PFSK-1 (cell line): Measurements from ENCODE around the gene LCAT.

Experiments
- FOXP2 ChIP-seq: optimal IDR thresholded peaks from 2 replicates; pipeline ENCODE3; 2011; ENCODE audit warnings: borderline replicate concordance, control low read depth, inconsistent platforms; ENCODE audit not compliant: insufficient read depth; ENCODE audit errors: extremely low read length, extremely low read depth
- POLR2AphosphoS5 ChIP-seq: IDR thresholded peaks from 2 replicates; pipeline ENCODE4 v1.6.1; 2012; ENCODE audit warnings: low read depth, mild to moderate bottlenecking, control low read depth, low read length, moderate library complexity
- SIN3A ChIP-seq: IDR thresholded peaks from 2 replicates; pipeline ENCODE4 v1.6.1; 2012; ENCODE audit warnings: mild to moderate bottlenecking, low read length, moderate library complexity, borderline replicate concordance; ENCODE audit not compliant: insufficient read depth
- TAF1 ChIP-seq: IDR thresholded peaks from 2 replicates; pipeline ENCODE4 v1.6.1; 2012; ENCODE audit warnings: low read length, control low read depth, borderline replicate concordance; ENCODE audit not compliant: insufficient read depth
- TF ChIP-seq, protein P1 (sequence below), 2 experiments: IDR thresholded peaks; 2 replicates each; pipeline versions ENCODE4 v1.6.1 to v1.8.0; 2011 to 2012; ENCODE audit warnings: low read depth in 2 of 2, low read length in 2 of 2, control low read depth in 1 of 2, inconsistent platforms in 1 of 2, mild to moderate bottlenecking in 1 of 2, moderate library complexity in 1 of 2; ENCODE audit not compliant: insufficient read depth in 1 of 2

Gene LCAT

DNA sequence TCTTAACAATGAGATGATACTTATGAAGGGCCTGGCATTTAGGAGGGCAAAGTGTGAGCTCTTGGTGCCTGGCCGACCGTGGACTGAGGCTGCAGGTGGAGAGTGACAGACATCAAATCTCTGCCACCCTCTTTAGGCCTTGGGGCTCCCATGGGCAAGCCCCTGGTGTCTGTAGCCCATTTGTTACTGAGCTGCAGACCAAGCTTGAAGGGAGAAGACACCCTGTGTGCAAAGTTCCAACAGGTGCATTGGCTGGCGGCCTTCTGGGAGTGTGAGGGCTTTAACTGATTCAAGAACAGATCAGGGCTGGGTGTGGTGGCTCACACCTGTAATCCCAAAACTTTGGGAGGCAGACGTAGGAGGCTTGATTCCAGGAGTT lies 11.5 kb downstream of the LCAT start:
- TF ChIP-seq, protein P1, sequence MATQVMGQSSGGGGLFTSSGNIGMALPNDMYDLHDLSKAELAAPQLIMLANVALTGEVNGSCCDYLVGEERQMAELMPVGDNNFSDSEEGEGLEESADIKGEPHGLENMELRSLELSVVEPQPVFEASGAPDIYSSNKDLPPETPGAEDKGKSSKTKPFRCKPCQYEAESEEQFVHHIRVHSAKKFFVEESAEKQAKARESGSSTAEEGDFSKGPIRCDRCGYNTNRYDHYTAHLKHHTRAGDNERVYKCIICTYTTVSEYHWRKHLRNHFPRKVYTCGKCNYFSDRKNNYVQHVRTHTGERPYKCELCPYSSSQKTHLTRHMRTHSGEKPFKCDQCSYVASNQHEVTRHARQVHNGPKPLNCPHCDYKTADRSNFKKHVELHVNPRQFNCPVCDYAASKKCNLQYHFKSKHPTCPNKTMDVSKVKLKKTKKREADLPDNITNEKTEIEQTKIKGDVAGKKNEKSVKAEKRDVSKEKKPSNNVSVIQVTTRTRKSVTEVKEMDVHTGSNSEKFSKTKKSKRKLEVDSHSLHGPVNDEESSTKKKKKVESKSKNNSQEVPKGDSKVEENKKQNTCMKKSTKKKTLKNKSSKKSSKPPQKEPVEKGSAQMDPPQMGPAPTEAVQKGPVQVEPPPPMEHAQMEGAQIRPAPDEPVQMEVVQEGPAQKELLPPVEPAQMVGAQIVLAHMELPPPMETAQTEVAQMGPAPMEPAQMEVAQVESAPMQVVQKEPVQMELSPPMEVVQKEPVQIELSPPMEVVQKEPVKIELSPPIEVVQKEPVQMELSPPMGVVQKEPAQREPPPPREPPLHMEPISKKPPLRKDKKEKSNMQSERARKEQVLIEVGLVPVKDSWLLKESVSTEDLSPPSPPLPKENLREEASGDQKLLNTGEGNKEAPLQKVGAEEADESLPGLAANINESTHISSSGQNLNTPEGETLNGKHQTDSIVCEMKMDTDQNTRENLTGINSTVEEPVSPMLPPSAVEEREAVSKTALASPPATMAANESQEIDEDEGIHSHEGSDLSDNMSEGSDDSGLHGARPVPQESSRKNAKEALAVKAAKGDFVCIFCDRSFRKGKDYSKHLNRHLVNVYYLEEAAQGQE (IDR thresholded peaks at IDR 0.05; ENCODE audit: insufficient read depth in 1 of 2, low read depth in 2 of 2, low read length in 2 of 2), result no peak
- TF ChIP-seq TAF1 (no peak), FOXP2 (no peak), POLR2AphosphoS5 (no peak), SIN3A (no peak)

DNA sequence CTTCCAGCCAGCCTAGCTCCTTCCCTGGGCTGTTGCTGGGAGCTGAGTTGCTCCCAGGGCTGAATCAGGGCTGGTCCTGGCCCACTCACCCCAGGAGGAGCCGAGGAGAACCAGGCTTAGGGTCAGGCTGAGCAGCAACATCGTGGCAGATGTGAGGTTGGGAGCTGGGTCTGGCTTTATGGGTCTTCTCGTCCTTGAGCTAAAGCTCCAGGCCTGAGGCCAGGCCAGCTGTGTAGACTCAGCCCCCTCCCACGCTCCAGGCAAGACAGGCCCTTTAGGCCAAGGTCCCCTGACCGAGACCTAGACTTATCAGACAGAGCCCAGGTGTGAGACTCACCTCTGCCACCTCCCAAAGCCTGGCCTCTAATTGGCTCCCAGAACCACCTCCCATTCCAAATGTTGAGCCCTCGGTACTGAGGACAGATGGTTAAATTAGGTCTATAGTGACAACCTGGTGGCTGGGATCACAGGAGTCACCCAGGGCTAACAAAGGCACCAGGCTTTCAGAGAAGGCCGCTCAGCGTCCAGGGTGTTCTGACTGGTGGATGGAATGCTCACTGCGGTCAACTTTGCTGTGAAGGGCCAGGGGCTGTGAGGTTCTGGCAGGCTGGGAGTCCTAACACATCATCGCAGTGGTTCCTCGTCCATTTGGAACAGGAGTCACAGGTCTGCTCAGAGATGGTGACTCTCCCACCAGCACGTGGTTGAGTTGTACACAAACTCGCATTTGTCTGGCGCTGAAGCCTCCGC lies 12.0 kb downstream of the LCAT start, which contains the start of gene CTRL:
TSS of gene CTRL (minus strand) at position 151 of the 750 bp plus-strand sequence. CDS start at position 141, 10 bp downstream.
- TF ChIP-seq SIN3A (no peak), POLR2AphosphoS5 (no peak), FOXP2 (no peak), TAF1 (no peak)
- TF ChIP-seq, protein P1 (IDR thresholded peaks at IDR 0.05; ENCODE audit: insufficient read depth in 1 of 2, low read depth in 2 of 2, low read length in 2 of 2), result no peak

- TF ChIP-seq TAF1 (no peak), FOXP2 (no peak), SIN3A (no peak), POLR2AphosphoS5 (no peak)
- TF ChIP-seq, protein P1 (IDR thresholded peaks at IDR 0.05; ENCODE audit: insufficient read depth in 1 of 2, low read depth in 2 of 2, low read length in 2 of 2), result no peak
Observed at GRCh38 chr16:67930678-67931211, 13.2 kb downstream of the LCAT start.

GRCh38 chr16:67930191-67930590 lies 13.7 kb downstream of the LCAT start:
- TF ChIP-seq FOXP2 (no peak), TAF1 (no peak), SIN3A (no peak), POLR2AphosphoS5 (no peak)
- TF ChIP-seq, protein P1 (IDR thresholded peaks at IDR 0.05; ENCODE audit: insufficient read depth in 1 of 2, low read depth in 2 of 2, low read length in 2 of 2), result no peak
